GM18505 (cell line): ENCODE measurements around the gene TBC1D1.

Source experiments
- ATAC-seq: cut with Tn5 transposase; IDR thresholded peaks from one replicate; pipeline ENCODE4 v1.9.1; 2021; ENCODE audit not compliant: unreplicated experiment
- POLR2A ChIP-seq: IDR thresholded peaks from 4 replicates; pipeline ENCODE4 v1.6.1; 2011; ENCODE audit warnings: borderline replicate concordance; ENCODE audit not compliant: insufficient read depth, insufficient read length; ENCODE audit errors: extremely low read depth

Gene TBC1D1

DNA sequence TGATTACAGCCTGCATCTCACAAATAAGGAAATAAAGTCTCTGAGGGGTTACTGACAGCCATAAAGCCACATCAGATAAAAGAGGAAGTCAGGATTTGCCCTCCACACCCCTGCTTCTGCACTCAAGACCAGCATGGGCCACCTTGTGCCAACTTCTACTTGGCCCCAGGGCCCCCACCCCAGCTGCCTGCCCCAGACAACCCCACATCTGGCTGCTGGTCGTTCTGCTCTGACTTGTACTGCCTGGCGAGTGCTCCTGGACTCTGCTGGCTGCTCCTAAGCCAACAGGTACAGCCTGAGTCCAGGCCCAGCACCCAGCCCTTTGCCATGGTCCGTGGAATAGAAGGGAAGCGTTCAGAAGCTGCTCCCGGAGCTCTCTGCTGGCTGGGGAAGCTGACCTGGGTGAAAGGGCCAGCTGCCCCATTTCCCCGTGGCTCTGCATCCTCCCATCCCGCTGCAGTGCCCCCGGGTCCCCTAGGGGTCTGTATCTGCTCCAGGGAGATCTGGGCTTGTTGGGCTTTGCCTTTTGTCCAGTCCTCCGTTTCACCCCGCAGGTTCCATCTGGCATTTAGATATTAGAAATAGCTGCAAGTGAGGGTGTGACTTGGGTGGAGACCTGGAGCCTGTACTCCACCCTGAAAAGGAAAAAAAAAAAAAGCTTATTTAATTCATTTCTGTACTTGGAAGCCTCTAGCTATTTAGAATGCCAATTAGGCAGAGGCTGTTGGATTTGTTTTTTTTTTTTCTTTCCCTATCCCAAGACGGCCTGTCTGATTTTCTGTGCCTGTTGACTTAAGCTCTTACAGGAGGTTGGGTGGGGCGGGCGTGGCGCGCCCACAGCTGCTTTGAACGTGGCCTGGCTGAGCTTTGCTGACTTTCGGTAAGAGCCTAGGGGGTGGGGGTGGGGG is 264.1 kb downstream of the TBC1D1 start:
- no peak for TF ChIP-seq POLR2A
- no peak for ATAC-seq

- no peak for ATAC-seq
These were observed 264.9 kb downstream of the TBC1D1 start for GRCh38 chr4:38155589-38156294.

GRCh38 chr4:38157592-38157991 is 266.7 kb downstream of the TBC1D1 start:
- no peak for TF ChIP-seq POLR2A

More at GRCh38 chr4:38155589-38156294, 264.9 kb downstream of the TBC1D1 start:
- TF ChIP-seq POLR2A, result no peak

GRCh38 chr4:38160487-38161207 is 269.8 kb downstream of the TBC1D1 start:
- ATAC-seq, result peak; percentile 92

More at GRCh38 chr4:38157592-38157991, 266.7 kb downstream of the TBC1D1 start:
- no peak for ATAC-seq

GRCh38 chr4:38161208-38162113 is 270.6 kb downstream of the TBC1D1 start:
- ATAC-seq, result no peak
- TF ChIP-seq POLR2A, result no peak

More at GRCh38 chr4:38160487-38161207, 269.8 kb downstream of the TBC1D1 start:
- TF ChIP-seq POLR2A, result no peak

DNA sequence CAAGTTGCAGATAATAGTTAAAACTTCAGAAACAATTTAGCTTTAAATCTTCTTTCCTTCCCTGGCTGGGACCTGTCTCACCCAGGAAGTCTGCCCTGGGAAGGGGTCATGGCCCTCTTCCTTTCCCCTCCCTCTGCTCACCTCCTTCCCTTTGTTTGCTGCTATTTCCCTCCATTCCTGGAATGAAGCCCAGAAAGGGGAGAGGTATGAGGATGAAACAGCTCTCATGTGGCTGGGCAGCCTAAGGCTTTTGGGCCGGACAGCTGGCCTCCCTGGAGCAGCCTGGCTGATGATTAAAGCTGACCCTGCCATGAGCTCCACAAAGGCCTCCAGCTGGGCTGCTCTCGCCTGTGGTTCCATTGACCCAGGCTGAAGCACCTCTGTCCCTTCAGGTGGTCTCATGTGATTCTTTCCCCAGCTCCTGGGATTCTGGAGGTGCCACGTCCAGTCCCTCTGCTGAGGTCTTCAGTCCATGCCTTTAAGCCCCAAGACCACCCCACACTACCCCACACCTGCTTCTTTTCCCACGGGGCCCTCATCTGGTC is 271.4 kb downstream of the TBC1D1 start:
- ATAC-seq, result no peak
- TF ChIP-seq POLR2A, result no peak

GRCh38 chr4:38163216-38164006 is 272.5 kb downstream of the TBC1D1 start:
- TF ChIP-seq POLR2A, result no peak
- ATAC-seq, result no peak

GRCh38 chr4:38164346-38164745 is 273.5 kb downstream of the TBC1D1 start:
- TF ChIP-seq POLR2A, result no peak
- no peak for ATAC-seq

DNA sequence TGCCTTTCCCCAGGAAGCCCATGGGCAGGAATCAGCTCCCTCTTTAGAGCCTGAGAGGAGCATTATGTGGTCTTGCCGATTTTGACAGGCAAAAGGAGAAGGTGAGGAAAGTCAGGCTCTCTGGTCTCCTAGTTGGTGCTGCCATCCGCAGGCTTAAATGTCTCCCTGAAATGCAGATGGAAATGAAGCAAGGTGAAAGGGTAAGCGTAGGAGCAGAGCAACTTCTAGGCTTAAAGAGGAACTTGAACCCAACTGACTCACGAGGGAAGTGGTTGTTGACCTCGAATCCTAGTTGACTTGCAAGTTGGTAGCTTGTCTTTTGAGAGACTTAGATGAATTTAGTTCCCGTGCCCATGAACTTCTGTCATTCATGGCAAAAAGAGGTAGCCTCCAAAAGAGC is 275.2 kb downstream of the TBC1D1 start:
- ATAC-seq, result no peak
- no peak for TF ChIP-seq POLR2A

- ATAC-seq, result no peak
These were observed 275.9 kb downstream of the TBC1D1 start for GRCh38 chr4:38166768-38167167.

GRCh38 chr4:38167973-38168372 is 277.1 kb downstream of the TBC1D1 start:
- no peak for TF ChIP-seq POLR2A
- no peak for ATAC-seq

More at GRCh38 chr4:38166768-38167167, 275.9 kb downstream of the TBC1D1 start:
- no peak for TF ChIP-seq POLR2A
